ENCODE data around the gene GSTM1.

DNA sequence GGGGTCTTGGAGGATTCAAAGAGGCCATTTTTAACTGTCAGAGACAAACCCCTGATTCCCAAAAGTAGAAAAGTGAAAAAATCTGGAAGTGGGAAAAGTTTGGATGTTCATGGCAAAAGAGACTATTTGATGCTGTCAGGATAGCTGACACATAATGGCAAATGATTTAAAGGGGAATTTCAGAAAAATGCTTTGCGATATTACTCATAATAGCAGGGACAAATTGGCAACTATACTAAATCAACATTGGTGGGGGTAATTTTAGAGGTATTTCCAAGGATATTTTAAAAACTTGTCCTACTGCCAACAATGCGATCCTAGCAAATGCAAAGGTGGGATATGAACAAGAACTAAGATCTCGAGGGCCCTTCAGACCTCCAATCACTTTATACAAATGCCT, 37.0 kb upstream of the GSTM1 start:
- TF ChIP-seq, protein P1, sequence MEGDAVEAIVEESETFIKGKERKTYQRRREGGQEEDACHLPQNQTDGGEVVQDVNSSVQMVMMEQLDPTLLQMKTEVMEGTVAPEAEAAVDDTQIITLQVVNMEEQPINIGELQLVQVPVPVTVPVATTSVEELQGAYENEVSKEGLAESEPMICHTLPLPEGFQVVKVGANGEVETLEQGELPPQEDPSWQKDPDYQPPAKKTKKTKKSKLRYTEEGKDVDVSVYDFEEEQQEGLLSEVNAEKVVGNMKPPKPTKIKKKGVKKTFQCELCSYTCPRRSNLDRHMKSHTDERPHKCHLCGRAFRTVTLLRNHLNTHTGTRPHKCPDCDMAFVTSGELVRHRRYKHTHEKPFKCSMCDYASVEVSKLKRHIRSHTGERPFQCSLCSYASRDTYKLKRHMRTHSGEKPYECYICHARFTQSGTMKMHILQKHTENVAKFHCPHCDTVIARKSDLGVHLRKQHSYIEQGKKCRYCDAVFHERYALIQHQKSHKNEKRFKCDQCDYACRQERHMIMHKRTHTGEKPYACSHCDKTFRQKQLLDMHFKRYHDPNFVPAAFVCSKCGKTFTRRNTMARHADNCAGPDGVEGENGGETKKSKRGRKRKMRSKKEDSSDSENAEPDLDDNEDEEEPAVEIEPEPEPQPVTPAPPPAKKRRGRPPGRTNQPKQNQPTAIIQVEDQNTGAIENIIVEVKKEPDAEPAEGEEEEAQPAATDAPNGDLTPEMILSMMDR (IDR thresholded peaks at IDR 0.05; ENCODE audit: control extremely low read depth in 1 of 3, insufficient read depth in 1 of 3, low read depth in 1 of 3, low read length in 3 of 3), result no peak
- no peak for TF ChIP-seq ASH2L (IDR thresholded peaks at IDR 0.05; ENCODE audit: low read length)
- TF ChIP-seq EGR1 (IDR thresholded peaks at IDR 0.05; ENCODE audit: borderline replicate concordance, low read depth, low read length), result no peak
- no peak for TF ChIP-seq EZH2 (IDR thresholded peaks at IDR 0.05; ENCODE audit: low read depth, low read length, severe bottlenecking)
- no peak for TF ChIP-seq POLR2A (IDR thresholded peaks at IDR 0.05; ENCODE audit: control extremely low read depth in 1 of 2, low read depth in 2 of 2, low read length in 2 of 2)
- TF ChIP-seq, protein P2, sequence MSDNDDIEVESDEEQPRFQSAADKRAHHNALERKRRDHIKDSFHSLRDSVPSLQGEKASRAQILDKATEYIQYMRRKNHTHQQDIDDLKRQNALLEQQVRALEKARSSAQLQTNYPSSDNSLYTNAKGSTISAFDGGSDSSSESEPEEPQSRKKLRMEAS (IDR thresholded peaks at IDR 0.05), result no peak
- TF ChIP-seq SIRT6 (IDR thresholded peaks at IDR 0.05; ENCODE audit: low read length), result no peak
- no peak for TF ChIP-seq EP300 (IDR thresholded peaks at IDR 0.05; ENCODE audit: borderline replicate concordance in 1 of 2, low read depth in 2 of 2, low read length in 2 of 2)
- no peak for TF ChIP-seq POLR2AphosphoS5 (IDR thresholded peaks at IDR 0.05; ENCODE audit: low read depth, low read length)
